Stimulated activated CD8-positive, alpha-beta memory T cell treated with anti-CD3 and anti-CD28 coated beads, Interleukin-4, amount 100 ng/mL, for 4 hours (primary cell): ENCODE measurements around the gene OTUD7B.
A peak's percentile ranks its signal among the peaks of the same experiment; 100 is the strongest.
"Not testable (repeated sequence)": the region's sequence is repeated elsewhere in the genome, so short reads cannot be mapped to it uniquely, and the experiment has no call there.

Experiments used
- DNase-seq, 2 donors: peaks; one replicate each; pipeline ENCODE4 v3.0.0-alpha.2; 2020; ENCODE audit warnings: low read depth in 2 of 2, low spot score in 1 of 2

The OTUD7B gene

GRCh38 chr1:149957548-149957947 lies 53.0 kb downstream of the OTUD7B start:
- not testable (repeated sequence) for DNase-seq

GRCh38 chr1:149949911-149950310 lies 60.6 kb downstream of the OTUD7B start:
- no peak for DNase-seq

- no peak for DNase-seq
Observed at GRCh38 chr1:149945206-149945605, 65.3 kb downstream of the OTUD7B start.

- DNase-seq: no peak
Observed at GRCh38 chr1:149942885-149943284, 67.6 kb downstream of the OTUD7B start.

- no peak for DNase-seq
Observed at GRCh38 chr1:149942207-149942606, 68.3 kb downstream of the OTUD7B start.

- DNase-seq: no peak
Observed at GRCh38 chr1:149940427-149940826, 70.1 kb downstream of the OTUD7B start.

- not testable (repeated sequence) for DNase-seq
Observed at GRCh38 chr1:149938668-149939003, 71.9 kb downstream of the OTUD7B start.

GRCh38 chr1:149937759-149938158 lies 72.8 kb downstream of the OTUD7B start:
- DNase-seq: no peak

GRCh38 chr1:149936992-149937705 lies 73.4 kb downstream of the OTUD7B start:
- no peak for DNase-seq

- DNase-seq: no peak
Observed at GRCh38 chr1:149936170-149936991, 74.1 kb downstream of the OTUD7B start, which contains the start of gene MTMR11. MTMR11 (minus strand) TSS chr1:149936879; CDS start chr1:149936647, 232 bp downstream.

GRCh38 chr1:149934356-149934755 lies 76.2 kb downstream of the OTUD7B start:
- DNase-seq: no peak

- no peak for DNase-seq
Observed at GRCh38 chr1:149933208-149933607, 77.3 kb downstream of the OTUD7B start.

- no peak for DNase-seq
Observed at GRCh38 chr1:149932474-149932873, 78.1 kb downstream of the OTUD7B start.

GRCh38 chr1:149931212-149931790 lies 79.2 kb downstream of the OTUD7B start:
- DNase-seq: no peak

- no peak for DNase-seq
Observed at GRCh38 chr1:149929856-149930255, 80.7 kb downstream of the OTUD7B start.

- no peak for DNase-seq
Observed at GRCh38 chr1:149928401-149928724, 82.2 kb downstream of the OTUD7B start.

- DNase-seq: peak; percentile 90 to 91
Observed at GRCh38 chr1:149927563-149928400, 82.7 kb downstream of the OTUD7B start, which contains the start of gene SF3B4. SF3B4 (minus strand) TSS chr1:149927803; CDS start chr1:149927759, 44 bp downstream.

GRCh38 chr1:149927056-149927562 lies 83.4 kb downstream of the OTUD7B start:
- DNase-seq: no peak

GRCh38 chr1:149926296-149926695 lies 84.2 kb downstream of the OTUD7B start:
- no peak for DNase-seq

- DNase-seq: no peak
Observed at GRCh38 chr1:149925751-149926150, 84.8 kb downstream of the OTUD7B start.

- DNase-seq: no peak
Observed at GRCh38 chr1:149925345-149925744, 85.2 kb downstream of the OTUD7B start.
